Osteocyte (in vitro differentiated cells): ENCODE data around the gene PRKG1. TPM values are rescaled to one million over a fixed set of nuclear protein-coding genes. Genes with fewer than 3 reads are reported as not detected.

Source experiments
- DNase-seq: peaks from one replicate; pipeline ENCODE4 v3.0.0; 2021; ENCODE audit warnings: mixed read lengths; ENCODE audit not compliant: unreplicated experiment; ENCODE audit errors: extremely low spot score
- H3K27ac Mint-ChIP-seq: one replicate; pipeline ENCODE4 v1.8.0; 2021; ENCODE audit warnings: mild to moderate bottlenecking, mixed read lengths; ENCODE audit not compliant: unreplicated experiment
- H3K27me3 Mint-ChIP-seq: one replicate; pipeline ENCODE4 v1.8.0; 2021; ENCODE audit warnings: mixed read lengths; ENCODE audit not compliant: unreplicated experiment
- H3K36me3 Mint-ChIP-seq: one replicate; pipeline ENCODE4 v1.8.0; 2021; ENCODE audit warnings: mixed read lengths; ENCODE audit not compliant: unreplicated experiment
- H3K4me1 Mint-ChIP-seq: one replicate; pipeline ENCODE4 v1.8.0; 2021; ENCODE audit warnings: mixed read lengths; ENCODE audit not compliant: unreplicated experiment
- H3K4me3 Mint-ChIP-seq: one replicate; pipeline ENCODE4 v1.8.0; 2021; ENCODE audit warnings: mild to moderate bottlenecking, moderate library complexity, mixed read lengths; ENCODE audit not compliant: unreplicated experiment
- H3K9me3 Mint-ChIP-seq: one replicate; pipeline ENCODE4 v1.8.0; 2021; ENCODE audit warnings: mixed read lengths; ENCODE audit not compliant: unreplicated experiment
- CTCF ChIP-seq: fragments of 200-600 bp; sonication (generic); IDR thresholded peaks from 2 replicates; pipeline ENCODE4 v1.5.0; 2021; ENCODE audit warnings: antibody characterized with exemption, mild to moderate bottlenecking, moderate library complexity
- total RNA-seq: library from RNA; stranded (reverse); gene quantifications from 2 replicates; pipeline ENCODE4 v1.2.1, GENCODE V29; 2021

The PRKG1 gene
- total RNA-seq, 1 donor from 2014 or later: 10.8 TPM

GRCh38 chr10:51034769-51035168, 39.5 kb upstream of the PRKG1 start:
- DNase-seq: no peak
- Mint-ChIP-seq H3K36me3 (no peaks in the 10 kb centered on the region), H3K9me3 (no peaks in the 10 kb centered on the region), H3K4me3 (no peak overlapping the region), H3K27me3 (no peaks in the 10 kb centered on the region), H3K4me1 (peaks cover 1% of the 10 kb centered on the region), H3K27ac (no peak overlapping the region)
- no peak for TF ChIP-seq CTCF

GRCh38 chr10:51035344-51035743, 38.9 kb upstream of the PRKG1 start:
- peaks cover 1% of the 10 kb centered on the region for H3K4me1 Mint-ChIP-seq
- DNase-seq: no peak
- no peak for TF ChIP-seq CTCF
- H3K27ac Mint-ChIP-seq: no peak overlapping the region
- H3K36me3 Mint-ChIP-seq: no peaks in the 10 kb centered on the region
- no peaks in the 10 kb centered on the region for H3K27me3 Mint-ChIP-seq
- H3K4me3 Mint-ChIP-seq: no peak overlapping the region
- no peaks in the 10 kb centered on the region for H3K9me3 Mint-ChIP-seq

- Mint-ChIP-seq H3K27ac (no peak overlapping the region), H3K27me3 (no peaks in the 10 kb centered on the region), H3K9me3 (no peaks in the 10 kb centered on the region), H3K4me1 (no peaks in the 10 kb centered on the region), H3K36me3 (no peaks in the 10 kb centered on the region), H3K4me3 (no peak overlapping the region)
- TF ChIP-seq CTCF: no peak
- DNase-seq: no peak
These were observed 28.4 kb upstream of the PRKG1 start for GRCh38 chr10:51045871-51046270.

GRCh38 chr10:51046654-51047053, 27.6 kb upstream of the PRKG1 start:
- H3K4me3 Mint-ChIP-seq: no peak overlapping the region
- no peaks in the 10 kb centered on the region for H3K27me3 Mint-ChIP-seq
- no peaks in the 10 kb centered on the region for H3K4me1 Mint-ChIP-seq
- H3K36me3 Mint-ChIP-seq: no peaks in the 10 kb centered on the region
- H3K9me3 Mint-ChIP-seq: no peaks in the 10 kb centered on the region
- H3K27ac Mint-ChIP-seq: no peak overlapping the region
- no peak for DNase-seq
- TF ChIP-seq CTCF: no peak

- Mint-ChIP-seq H3K4me3 (no peak overlapping the region), H3K36me3 (no peaks in the 10 kb centered on the region), H3K27ac (no peak overlapping the region), H3K4me1 (no peaks in the 10 kb centered on the region), H3K27me3 (no peaks in the 10 kb centered on the region), H3K9me3 (no peaks in the 10 kb centered on the region)
- TF ChIP-seq CTCF: peak; percentile 37
- no peak for DNase-seq
These were observed 26.4 kb upstream of the PRKG1 start for GRCh38 chr10:51047857-51048256.
